Stimulated activated CD4-positive, alpha-beta T cell treated with anti-CD3 and anti-CD28 coated beads, TNF-alpha, amount 100 ng/mL, for 48 hours (primary cell): Measurements from ENCODE around the gene KLF2.

Source experiments
- DNase-seq, 3 donors: peaks; one replicate each; pipeline ENCODE4 v3.0.0-alpha.2; 2020; ENCODE audit warnings: low read depth in 3 of 3

The KLF2 gene

GRCh38 chr19:16375157-16375935 is 50.7 kb downstream of the KLF2 start:
- no peak for DNase-seq

- DNase-seq = no peak
Measured at GRCh38 chr19:16375936-16376185, 51.2 kb downstream of the KLF2 start.

GRCh38 chr19:16376241-16376640 is 51.6 kb downstream of the KLF2 start:
- DNase-seq = no peak

DNA sequence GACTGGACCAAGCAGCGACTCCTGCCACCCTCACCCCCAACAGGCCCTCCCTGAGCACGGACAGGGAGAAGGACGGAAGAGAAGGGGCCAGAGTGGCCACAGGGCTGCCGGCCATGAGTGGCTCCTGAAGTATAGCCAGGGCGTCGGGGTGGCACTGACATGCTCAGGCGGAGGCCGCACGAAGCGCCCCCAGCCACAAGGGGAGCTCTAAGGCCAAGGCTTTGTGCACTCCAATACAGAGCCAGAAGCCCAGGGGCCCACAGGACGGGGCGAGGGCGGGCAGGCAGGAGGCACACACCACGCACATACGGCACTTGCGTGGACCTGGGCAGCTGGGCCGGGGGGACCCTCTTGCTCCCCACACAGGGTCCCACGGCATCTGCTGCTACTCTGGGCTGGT is 52.0 kb downstream of the KLF2 start:
- DNase-seq = no peak

DNA sequence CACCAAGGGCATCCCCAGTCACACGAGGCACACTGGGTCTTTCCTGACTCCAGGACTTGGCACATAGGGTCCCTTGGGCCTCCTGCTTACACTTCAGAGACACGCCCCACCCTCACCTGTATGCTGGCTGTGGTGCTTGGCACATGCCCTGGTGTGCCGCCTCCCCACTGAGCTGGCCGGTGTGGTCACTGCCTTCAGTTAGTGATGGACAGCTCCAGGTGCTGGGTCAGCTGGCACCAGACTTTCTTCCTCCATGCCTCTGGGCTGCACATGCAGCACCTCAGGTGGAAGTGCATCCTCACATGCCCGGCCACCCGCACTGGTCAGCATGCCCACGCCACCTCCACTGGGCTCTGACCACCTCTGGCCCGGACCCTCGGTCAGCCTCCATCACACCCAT is 52.9 kb downstream of the KLF2 start:
- DNase-seq = no peak
